Ovary (tissue), 3 donors: ENCODE data around the gene SLIT1.

Source experiments
- CTCF ChIP-seq, 3 donors: fragments of 450-650 bp in 2 of 3; fragments of 200-600 bp in 1 of 3; IDR thresholded peaks; one replicate each; pipeline versions ENCODE4 v1.5.1 to v1.8.0; 2016 to 2022; ENCODE audit warnings: antibody characterized with exemption in 3 of 3, mild to moderate bottlenecking in 1 of 3
- EP300 ChIP-seq: sonication (generic); formaldehyde crosslinking; IDR thresholded peaks from one replicate; pipeline ENCODE4 v1.6.1; 2017; ENCODE audit warnings: antibody characterized with exemption
- POLR2A ChIP-seq: fragments of 450-650 bp; IDR thresholded peaks from one replicate; pipeline ENCODE4 v1.6.1; 2017; ENCODE audit warnings: antibody characterized with exemption, mild to moderate bottlenecking, moderate library complexity
- donor health status: DM: no; HTN: no; CAD: no.

GRCh38 chr10:97100657-97101056 lies 85.1 kb downstream of the SLIT1 start:
- TF ChIP-seq CTCF (IDR thresholded peaks at IDR 0.05) (no peak), EP300 (no peak), POLR2A (no peak)
